ENCODE measurements around the gene ARFRP1. TPM values are rescaled to one million over a fixed set of nuclear protein-coding genes. Genes with fewer than 3 reads are reported as not detected.

The ARFRP1 gene
- total and polyA plus RNA-seq, 4 donors = 29.8 to 56.0 (median 47.4) TPM

- TF ChIP-seq CTCF (IDR thresholded peaks at IDR 0.05; ENCODE audit: control extremely low read depth, extremely low read depth) = no peak
- no peak overlapping the region for H3K4me3 ChIP-seq
- peaks cover 0 to 33% (median 11%) of the 10 kb centered on the region in 5 donors for H3K4me1 ChIP-seq (ENCODE audit: control insufficient read depth in 5 of 5, insufficient read depth in 5 of 5, low read length in 5 of 5)
- DNase-seq (no peak), ATAC-seq (ENCODE audit: insufficient read depth, low FRiP score) (no peak)
- WGBS, 2 donors = 91 to 92% methylated on average over 37 of the region's 37 CpGs
- H3K9ac ChIP-seq (ENCODE audit: insufficient read depth in 1 of 2, low read length in 2 of 2) = no peak overlapping the region
- H3K36me3 ChIP-seq (ENCODE audit: control insufficient read depth in 4 of 4, insufficient read depth in 4 of 4, low read length in 4 of 4) = peaks cover 0 to 30% (median 8%) of the 10 kb centered on the region in 4 donors
- H3K9me3 ChIP-seq (ENCODE audit: control insufficient read depth in 4 of 4, insufficient read depth in 3 of 4, low read length in 3 of 4) = no peaks in the 10 kb centered on the region
- no peak overlapping the region for H3K27ac ChIP-seq (ENCODE audit: low read depth in 1 of 2, low read length in 1 of 2)
- H3K27me3 ChIP-seq (ENCODE audit: control insufficient read depth in 3 of 3, insufficient read depth in 3 of 3, low read length in 2 of 3) = no peaks in the 10 kb centered on the region
Observed at GRCh38 chr20:63742381-63743024, 34.7 kb upstream of the ARFRP1 start.

- no peak for TF ChIP-seq CTCF (IDR thresholded peaks at IDR 0.05; ENCODE audit: control extremely low read depth, extremely low read depth)
- DNase-seq (no peak), ATAC-seq (ENCODE audit: insufficient read depth, low FRiP score) (no peak)
- peak overlapping the region; percentile 81 to 83 for H3K27ac ChIP-seq (ENCODE audit: low read depth in 1 of 2, low read length in 1 of 2)
- WGBS, 2 donors = 85 to 90% methylated on average over 28 to 30 of the region's 30 CpGs
- H3K9me3 ChIP-seq (ENCODE audit: control insufficient read depth in 4 of 4, insufficient read depth in 3 of 4, low read length in 3 of 4) = no peaks in the 10 kb centered on the region
- peaks cover 0 to 28% (median 8%) of the 10 kb centered on the region in 4 donors for H3K36me3 ChIP-seq (ENCODE audit: control insufficient read depth in 4 of 4, insufficient read depth in 4 of 4, low read length in 4 of 4)
- peaks cover 0 to 33% (median 11%) of the 10 kb centered on the region in 5 donors for H3K4me1 ChIP-seq (ENCODE audit: control insufficient read depth in 5 of 5, insufficient read depth in 5 of 5, low read length in 5 of 5)
- H3K27me3 ChIP-seq (ENCODE audit: control insufficient read depth in 3 of 3, insufficient read depth in 3 of 3, low read length in 2 of 3) = no peaks in the 10 kb centered on the region
- no peak overlapping the region for H3K9ac ChIP-seq (ENCODE audit: insufficient read depth in 1 of 2, low read length in 2 of 2)
- no peak overlapping the region for H3K4me3 ChIP-seq
Observed at GRCh38 chr20:63741676-63742380, 34.1 kb upstream of the ARFRP1 start.

- Histone ChIP-seq H3K27ac (ENCODE audit: low read depth in 1 of 2, low read length in 1 of 2) (peak overlapping the region; percentile 81 to 83), H3K36me3 (ENCODE audit: control insufficient read depth in 4 of 4, insufficient read depth in 4 of 4, low read length in 4 of 4) (peaks cover 0 to 27% (median 8%) of the 10 kb centered on the region in 4 donors), H3K9ac (ENCODE audit: insufficient read depth in 1 of 2, low read length in 2 of 2) (no peak overlapping the region), H3K27me3 (ENCODE audit: control insufficient read depth in 3 of 3, insufficient read depth in 3 of 3, low read length in 2 of 3) (no peaks in the 10 kb centered on the region), H3K4me3 (no peak overlapping the region), H3K4me1 (ENCODE audit: control insufficient read depth in 5 of 5, insufficient read depth in 5 of 5, low read length in 5 of 5) (peaks cover 0 to 33% (median 11%) of the 10 kb centered on the region in 5 donors), H3K9me3 (ENCODE audit: control insufficient read depth in 4 of 4, insufficient read depth in 3 of 4, low read length in 3 of 4) (no peaks in the 10 kb centered on the region)
- 23 to 45% methylated on average over 6 of the region's 6 CpGs for WGBS, 2 donors
- DNase-seq = no peak
- no peak for ATAC-seq (ENCODE audit: insufficient read depth, low FRiP score)
- no peak for TF ChIP-seq CTCF (IDR thresholded peaks at IDR 0.05; ENCODE audit: control extremely low read depth, extremely low read depth)
Observed at GRCh38 chr20:63741354-63741675, 33.5 kb upstream of the ARFRP1 start.

All from lung (tissue), 12 donors.